ENCODE results near the gene CLEC5A.
A peak's percentile ranks its signal among the peaks of the same experiment; 100 is the strongest.
"Not testable (repeated sequence)": the region's sequence is repeated elsewhere in the genome, so short reads cannot be mapped to it uniquely, and the experiment has no call there.

CLEC5A gene

GRCh38 chr7:141946796-141947195 is at the start of gene CLEC5A:
CLEC5A (minus strand) TSS chr7:141946974; CDS start chr7:141946292, 682 bp downstream.
- no peak within 1 kb of the TSS for H3K4me3 ChIP-seq (ENCODE audit: control insufficient read depth, low read depth, low read length)
- no peak for TF ChIP-seq CTCF (conservative IDR thresholded peaks at IDR 0.05; ENCODE audit: control insufficient read depth, insufficient read depth, low read depth, low read length)

GRCh38 chr7:141993354-141993753 is 46.6 kb upstream of the CLEC5A start:
- no peak overlapping the region for H3K4me3 ChIP-seq (ENCODE audit: control insufficient read depth, low read depth, low read length)
- no peak for TF ChIP-seq CTCF (conservative IDR thresholded peaks at IDR 0.05; ENCODE audit: control insufficient read depth, insufficient read depth, low read depth, low read length)
- no peak for DNase-seq (ENCODE audit: low read depth)

More at GRCh38 chr7:141946796-141947195, at the start of gene CLEC5A:
- DNase-seq (ENCODE audit: low read depth): no peak

GRCh38 chr7:141992688-141993087 is 45.9 kb upstream of the CLEC5A start:
- H3K4me3 ChIP-seq (ENCODE audit: control insufficient read depth, low read depth, low read length): no peak overlapping the region
- no peak for TF ChIP-seq CTCF (conservative IDR thresholded peaks at IDR 0.05; ENCODE audit: control insufficient read depth, insufficient read depth, low read depth, low read length)
- DNase-seq (ENCODE audit: low read depth): no peak

GRCh38 chr7:141992156-141992555 is 45.4 kb upstream of the CLEC5A start:
- no peak overlapping the region for H3K4me3 ChIP-seq (ENCODE audit: control insufficient read depth, low read depth, low read length)
- peak; percentile 8 for DNase-seq (ENCODE audit: low read depth)
- TF ChIP-seq CTCF (conservative IDR thresholded peaks at IDR 0.05; ENCODE audit: control insufficient read depth, insufficient read depth, low read depth, low read length): no peak

- no peak for DNase-seq (ENCODE audit: low read depth)
- H3K4me3 ChIP-seq (ENCODE audit: control insufficient read depth, low read depth, low read length): no peak overlapping the region
- no peak for TF ChIP-seq CTCF (conservative IDR thresholded peaks at IDR 0.05; ENCODE audit: control insufficient read depth, insufficient read depth, low read depth, low read length)
Measured at GRCh38 chr7:141991140-141991539, 44.4 kb upstream of the CLEC5A start.

GRCh38 chr7:141990011-141990725 is 43.4 kb upstream of the CLEC5A start:
- DNase-seq (ENCODE audit: low read depth): no peak
- no peak for TF ChIP-seq CTCF (conservative IDR thresholded peaks at IDR 0.05; ENCODE audit: control insufficient read depth, insufficient read depth, low read depth, low read length)
- H3K4me3 ChIP-seq (ENCODE audit: control insufficient read depth, low read depth, low read length): no peak overlapping the region

- DNase-seq (ENCODE audit: low read depth); H3K4me3 ChIP-seq (ENCODE audit: control insufficient read depth, low read depth, low read length): not testable (repeated sequence)
Measured at GRCh38 chr7:141987803-141988202, 41.0 kb upstream of the CLEC5A start.
